Caco-2 (cell line): ENCODE results near the gene SLC47A2. TPM values are rescaled to one million over a fixed set of nuclear protein-coding genes. Genes with fewer than 3 reads are reported as not detected.

Experiments
- BruUV-seq: library from RNA; stranded (reverse); fragments of 400-500 nt; replicated peaks from 2 replicates; lab custom pipeline; 2021; lab: Mats Ljungman, UMichigan
- CTCF ChIA-PET: fragments of 300-600 bp; sonication (Branson Sonifier 250); formaldehyde crosslinking; loops from one replicate; lab custom pipeline; 2022; ENCODE audit warnings: antibody characterized with exemption; lab: Charles Lee
- POLR2A ChIA-PET: fragments of 300-600 bp; sonication (Branson Sonifier 250); formaldehyde crosslinking; loops from one replicate; lab custom pipeline; 2022; ENCODE audit warnings: antibody characterized with exemption; lab: Charles Lee
- DNase-seq, 2 experiments: peaks; one replicate each; pipeline versions ENCODE4 v3.0.0 to v3.0.0-alpha.2; 2020 to 2022
- H3K27me3 ChIP-seq: replicated peaks from 2 replicates; pipeline ENCODE4 v1.6.0; 2011; ENCODE audit warnings: low read length; ENCODE audit not compliant: control insufficient read depth, insufficient read depth
- H3K36me3 ChIP-seq: 2 replicates; pipeline ENCODE4 v1.5.1; 2011; ENCODE audit warnings: low read length; ENCODE audit not compliant: control insufficient read depth, insufficient read depth
- H3K4me1 ChIP-seq: fragments of 250-450 bp; sonication (Bioruptor Pico); 2 replicates; pipeline ENCODE4 v1.5.1; 2020; ENCODE audit warnings: mild to moderate bottlenecking
- H3K4me3 ChIP-seq: 2 replicates; pipeline ENCODE4 v1.5.1; 2011; ENCODE audit warnings: low read depth, mild to moderate bottlenecking, control low read depth, low read length
- H3K9me3 ChIP-seq: fragments of 250-450 bp; sonication (Bioruptor Pico); 2 replicates; pipeline ENCODE4 v1.5.1; 2020; ENCODE audit warnings: mild to moderate bottlenecking, moderate library complexity
- H3K27ac Mint-ChIP-seq: one replicate; pipeline ENCODE4 v1.8.0; 2022; ENCODE audit warnings: mixed read lengths; ENCODE audit not compliant: unreplicated experiment
- H3K27me3 Mint-ChIP-seq: one replicate; pipeline ENCODE4 v1.8.0; 2022; ENCODE audit warnings: mixed read lengths; ENCODE audit not compliant: insufficient read depth, unreplicated experiment
- H3K36me3 Mint-ChIP-seq: one replicate; pipeline ENCODE4 v1.8.0; 2022; ENCODE audit warnings: mild to moderate bottlenecking, mixed read lengths; ENCODE audit not compliant: insufficient read depth, unreplicated experiment
- H3K4me1 Mint-ChIP-seq: one replicate; pipeline ENCODE4 v1.8.0; 2022; ENCODE audit warnings: low read depth, mixed read lengths; ENCODE audit not compliant: unreplicated experiment
- H3K4me3 Mint-ChIP-seq: one replicate; pipeline ENCODE4 v1.8.0; 2022; ENCODE audit warnings: mild to moderate bottlenecking, moderate library complexity, mixed read lengths; ENCODE audit not compliant: unreplicated experiment
- H3K9me3 Mint-ChIP-seq: one replicate; pipeline ENCODE4 v1.8.0; 2022; ENCODE audit warnings: mixed read lengths; ENCODE audit not compliant: unreplicated experiment
- intact Hi-C: fragments of 100-400 bp; cut with micrococcal nuclease; formaldehyde crosslinking; loops from one replicate; pipeline ENCODE4 v1.10.0; 2022; ENCODE audit not compliant: unreplicated experiment
- total RNA-seq: library from RNA; stranded (reverse); gene quantifications from 2 replicates; pipeline ENCODE4 v1.2.3, GENCODE V29; 2022
- TF ChIP-seq, protein P1 (sequence below), 2 experiments: fragments of 200-600 bp in 1 of 2; IDR thresholded peaks; 1 replicate in 1 of 2; 2 replicates in 1 of 2; pipeline versions ENCODE4 v1.5.1 to v1.8.0; 2011 to 2022; ENCODE audit warnings: antibody characterized with exemption in 1 of 2, control low read depth in 1 of 2, inconsistent platforms in 1 of 2, low read depth in 1 of 2, low read length in 1 of 2, mild to moderate bottlenecking in 1 of 2, moderate library complexity in 1 of 2; ENCODE audit not compliant: insufficient read depth in 1 of 2, severe bottlenecking in 1 of 2, unreplicated experiment in 1 of 2

SLC47A2 gene
- total RNA-seq, 1 experiment from 2014 or later: 0.20 TPM

GRCh38 chr17:19645734-19646201, 70.6 kb downstream of the SLC47A2 start:
- H3K4me1 ChIP-seq: peaks cover 69% of the 10 kb centered on the region
- no TSS peak for BruUV-seq
- no peaks in the 10 kb centered on the region for H3K9me3 ChIP-seq
- H3K27me3 ChIP-seq: no peaks in the 10 kb centered on the region
- no peak overlapping the region for H3K4me3 Mint-ChIP-seq
- H3K9me3 Mint-ChIP-seq: no peaks in the 10 kb centered on the region
- intact Hi-C loops: loop anchor here (5.0 kb wide), 2 partner anchors 57 to 93 kb away; no protein-coding TSS in a partner anchor
- CTCF ChIA-PET: no interaction called here
- DNase-seq: peak in 1 of 2 experiments; percentile 42
- TF ChIP-seq, protein P1, sequence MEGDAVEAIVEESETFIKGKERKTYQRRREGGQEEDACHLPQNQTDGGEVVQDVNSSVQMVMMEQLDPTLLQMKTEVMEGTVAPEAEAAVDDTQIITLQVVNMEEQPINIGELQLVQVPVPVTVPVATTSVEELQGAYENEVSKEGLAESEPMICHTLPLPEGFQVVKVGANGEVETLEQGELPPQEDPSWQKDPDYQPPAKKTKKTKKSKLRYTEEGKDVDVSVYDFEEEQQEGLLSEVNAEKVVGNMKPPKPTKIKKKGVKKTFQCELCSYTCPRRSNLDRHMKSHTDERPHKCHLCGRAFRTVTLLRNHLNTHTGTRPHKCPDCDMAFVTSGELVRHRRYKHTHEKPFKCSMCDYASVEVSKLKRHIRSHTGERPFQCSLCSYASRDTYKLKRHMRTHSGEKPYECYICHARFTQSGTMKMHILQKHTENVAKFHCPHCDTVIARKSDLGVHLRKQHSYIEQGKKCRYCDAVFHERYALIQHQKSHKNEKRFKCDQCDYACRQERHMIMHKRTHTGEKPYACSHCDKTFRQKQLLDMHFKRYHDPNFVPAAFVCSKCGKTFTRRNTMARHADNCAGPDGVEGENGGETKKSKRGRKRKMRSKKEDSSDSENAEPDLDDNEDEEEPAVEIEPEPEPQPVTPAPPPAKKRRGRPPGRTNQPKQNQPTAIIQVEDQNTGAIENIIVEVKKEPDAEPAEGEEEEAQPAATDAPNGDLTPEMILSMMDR (IDR thresholded peaks at IDR 0.05; ENCODE audit: insufficient read depth in 1 of 2, low read depth in 1 of 2, low read length in 1 of 2, severe bottlenecking in 1 of 2, unreplicated experiment in 1 of 2): peak; percentile 41 to 59
- no peaks in the 10 kb centered on the region for H3K27me3 Mint-ChIP-seq
- H3K27ac Mint-ChIP-seq: peak overlapping the region; percentile 14
- H3K36me3 ChIP-seq: no peaks in the 10 kb centered on the region
- peaks cover 46% of the 10 kb centered on the region for H3K4me1 Mint-ChIP-seq
- POLR2A ChIA-PET: no interaction called here
- H3K36me3 Mint-ChIP-seq: peaks cover 25% of the 10 kb centered on the region
- no peak overlapping the region for H3K4me3 ChIP-seq

DNA sequence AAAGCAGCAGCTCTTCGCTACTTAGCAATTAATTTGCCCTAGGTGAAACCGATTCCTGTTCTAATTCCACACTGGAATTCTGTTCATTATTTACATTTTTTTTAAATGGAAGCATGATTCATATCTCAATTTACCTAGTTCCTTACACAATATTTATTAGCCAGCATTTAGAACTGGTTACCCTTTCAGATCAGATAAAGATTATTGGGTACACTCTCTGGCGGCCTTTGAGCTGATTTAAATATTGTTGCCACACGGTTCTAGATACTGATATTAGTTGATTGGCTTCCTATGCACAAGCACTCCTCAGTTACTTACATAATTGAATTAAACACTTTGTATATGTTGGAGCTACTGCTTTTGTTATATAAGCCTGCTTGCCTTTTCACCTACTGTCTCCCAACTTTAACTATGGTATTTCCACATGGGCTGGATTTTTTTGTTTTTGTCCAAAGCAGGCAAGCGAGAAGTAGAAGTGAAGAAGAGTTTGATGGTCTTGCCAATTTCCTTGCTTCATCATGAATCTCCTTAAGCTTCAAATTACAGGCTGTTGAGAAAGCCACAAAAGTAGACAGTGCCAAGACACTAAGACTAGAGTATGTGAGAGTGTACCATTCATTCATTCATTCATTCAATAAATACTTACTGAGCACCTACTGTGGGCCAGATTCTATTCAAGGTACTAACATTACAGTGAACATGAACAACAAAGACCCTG, 71.7 kb downstream of the SLC47A2 start:
- intact Hi-C loops: loop anchor here (5.0 kb wide), 2 partner anchors 58 to 92 kb away; no protein-coding TSS in a partner anchor
- no peak overlapping the region for H3K4me3 Mint-ChIP-seq
- H3K9me3 Mint-ChIP-seq: no peaks in the 10 kb centered on the region
- Histone ChIP-seq H3K4me3 (no peak overlapping the region), H3K4me1 (peaks cover 63% of the 10 kb centered on the region), H3K36me3 (no peaks in the 10 kb centered on the region), H3K27me3 (no peaks in the 10 kb centered on the region), H3K9me3 (no peaks in the 10 kb centered on the region)
- H3K36me3 Mint-ChIP-seq: peaks cover 25% of the 10 kb centered on the region
- CTCF ChIA-PET: no interaction called here
- peaks cover 44% of the 10 kb centered on the region for H3K4me1 Mint-ChIP-seq
- H3K27me3 Mint-ChIP-seq: no peaks in the 10 kb centered on the region
- no peak for DNase-seq
- POLR2A ChIA-PET: no interaction called here
- H3K27ac Mint-ChIP-seq: peak overlapping the region; percentile 14
- no TSS peak for BruUV-seq
- TF ChIP-seq, protein P1 (IDR thresholded peaks at IDR 0.05; ENCODE audit: insufficient read depth in 1 of 2, low read depth in 1 of 2, low read length in 1 of 2, severe bottlenecking in 1 of 2, unreplicated experiment in 1 of 2): no peak

GRCh38 chr17:19642373-19642893, 74.0 kb downstream of the SLC47A2 start:
- Histone ChIP-seq H3K4me3 (no peak overlapping the region), H3K4me1 (peaks cover 58% of the 10 kb centered on the region), H3K9me3 (no peaks in the 10 kb centered on the region), H3K36me3 (no peaks in the 10 kb centered on the region), H3K27me3 (no peaks in the 10 kb centered on the region)
- no peak for DNase-seq
- CTCF ChIA-PET: no interaction called here
- Mint-ChIP-seq H3K27ac (no peak overlapping the region), H3K36me3 (peaks cover 5% of the 10 kb centered on the region), H3K27me3 (no peaks in the 10 kb centered on the region), H3K4me1 (peaks cover 39% of the 10 kb centered on the region), H3K4me3 (no peak overlapping the region), H3K9me3 (no peaks in the 10 kb centered on the region)
- POLR2A ChIA-PET: no interaction called here
- no TSS peak for BruUV-seq
- intact Hi-C loops: no loop called here
- TF ChIP-seq, protein P1 (IDR thresholded peaks at IDR 0.05; ENCODE audit: insufficient read depth in 1 of 2, low read depth in 1 of 2, low read length in 1 of 2, severe bottlenecking in 1 of 2, unreplicated experiment in 1 of 2): no peak
